WTC11 (cell line): ENCODE results near the gene IL23R. TPM values are rescaled to one million over a fixed set of nuclear protein-coding genes. Genes with fewer than 3 reads are reported as not detected.

Source experiments
- ATAC-seq: fragments of 200-7000 bp; cut with Tn5 transposase; 2 replicates; pipeline ENCODE4 v1.10.0; 2021; ENCODE audit warnings: mild to moderate bottlenecking, moderate library complexity
- CTCF ChIA-PET: fragments of 300-600 bp; sonication (Branson Sonifier 250); formaldehyde crosslinking; loops from one replicate; lab custom pipeline; 2021; ENCODE audit warnings: antibody characterized with exemption; lab: Charles Lee
- POLR2A ChIA-PET: fragments of 350-600 bp; sonication (Branson Sonifier 250); formaldehyde crosslinking; loops from one replicate; lab custom pipeline; 2021; ENCODE audit warnings: antibody characterized with exemption; lab: Charles Lee
- DNase-seq: peaks from one replicate; pipeline ENCODE4 v3.0.0; 2021; ENCODE audit warnings: low spot score
- H3K27ac Mint-ChIP-seq: 2 replicates; pipeline ENCODE4 v1.8.0; 2021; ENCODE audit warnings: mixed read lengths
- H3K27me3 Mint-ChIP-seq: 2 replicates; pipeline ENCODE4 v1.8.0; 2021; ENCODE audit warnings: low read depth, mild to moderate bottlenecking, moderate library complexity, mixed read lengths
- H3K36me3 Mint-ChIP-seq: 2 replicates; pipeline ENCODE4 v1.8.0; 2021; ENCODE audit warnings: mixed read lengths
- H3K4me1 Mint-ChIP-seq: 2 replicates; pipeline ENCODE4 v1.8.0; 2022; ENCODE audit warnings: mixed read lengths
- H3K4me3 Mint-ChIP-seq: 2 replicates; pipeline ENCODE4 v1.8.0; 2021; ENCODE audit warnings: mild to moderate bottlenecking, moderate library complexity, mixed read lengths
- H3K9me3 Mint-ChIP-seq: 2 replicates; pipeline ENCODE4 v1.8.0; 2021; ENCODE audit warnings: mixed read lengths
- ATF6 ChIP-seq: sonication (generic); formaldehyde crosslinking; IDR thresholded peaks from 2 replicates; pipeline ENCODE4 v1.8.1; 2023; ENCODE audit warnings: mild to moderate bottlenecking, missing genetic modification reagents
- CREM ChIP-seq: sonication (generic); formaldehyde crosslinking; IDR thresholded peaks from 2 replicates; pipeline ENCODE4 v1.8.1; 2022; ENCODE audit warnings: mild to moderate bottlenecking, missing genetic modification reagents, moderate library complexity
- CTCF ChIP-seq: fragments of 200-600 bp; IDR thresholded peaks from 2 replicates; pipeline ENCODE4 v1.8.0; 2022; ENCODE audit warnings: antibody characterized with exemption
- ELF4 ChIP-seq: sonication (generic); formaldehyde crosslinking; IDR thresholded peaks from 2 replicates; pipeline ENCODE4 v1.8.1; 2022; ENCODE audit warnings: low read depth, mild to moderate bottlenecking, moderate library complexity, missing genetic modification reagents
- ERG ChIP-seq: fragments of 250-450 bp; sonication (Bioruptor Pico); IDR thresholded peaks from 2 replicates; pipeline ENCODE4 v1.8.0; 2021; ENCODE audit warnings: mild to moderate bottlenecking
- ETV6 ChIP-seq: sonication (generic); formaldehyde crosslinking; IDR thresholded peaks from 2 replicates; pipeline ENCODE4 v1.8.1; 2022; ENCODE audit warnings: mild to moderate bottlenecking, missing genetic modification reagents
- FOXJ3 ChIP-seq: sonication (generic); formaldehyde crosslinking; IDR thresholded peaks from 2 replicates; pipeline ENCODE4 v1.9.0; 2021; ENCODE audit warnings: missing genetic modification reagents, mild to moderate bottlenecking, borderline replicate concordance
- FOXP1 ChIP-seq: sonication (generic); formaldehyde crosslinking; IDR thresholded peaks from 2 replicates; pipeline ENCODE4 v1.8.0; 2022; ENCODE audit warnings: missing genetic modification reagents, mild to moderate bottlenecking, moderate library complexity, borderline replicate concordance
- IRF2 ChIP-seq: sonication (generic); formaldehyde crosslinking; IDR thresholded peaks from 2 replicates; pipeline ENCODE4 v1.8.0; 2022; ENCODE audit warnings: low read depth, missing genetic modification reagents, borderline replicate concordance
- NR2C2 ChIP-seq: sonication (generic); formaldehyde crosslinking; IDR thresholded peaks from 2 replicates; pipeline ENCODE4 v1.8.0; 2022; ENCODE audit warnings: mild to moderate bottlenecking, missing genetic modification reagents
- NR3C1 ChIP-seq: sonication (generic); formaldehyde crosslinking; conservative IDR thresholded peaks from 2 replicates; pipeline ENCODE4 v1.8.1; 2023; ENCODE audit warnings: low read depth, mild to moderate bottlenecking, missing genetic modification reagents
- SMAD3 ChIP-seq: sonication (generic); formaldehyde crosslinking; IDR thresholded peaks from 2 replicates; pipeline ENCODE4 v1.8.0; 2022; ENCODE audit warnings: missing genetic modification reagents, mild to moderate bottlenecking, borderline replicate concordance
- TP53 ChIP-seq: sonication (generic); formaldehyde crosslinking; IDR thresholded peaks from 2 replicates; pipeline ENCODE4 v1.8.1; 2023; ENCODE audit warnings: mild to moderate bottlenecking, missing genetic modification reagents
- ZNF317 ChIP-seq: sonication (generic); formaldehyde crosslinking; IDR thresholded peaks from 2 replicates; pipeline ENCODE4 v1.8.1; 2023; ENCODE audit warnings: low read depth, mild to moderate bottlenecking, moderate library complexity, missing genetic modification reagents, borderline replicate concordance
- ZNF423 ChIP-seq: fragments of 250-450 bp; sonication (Bioruptor Pico); IDR thresholded peaks from 2 replicates; pipeline ENCODE4 v2.1.2; 2022; ENCODE audit warnings: mild to moderate bottlenecking, moderate library complexity
- ZSCAN18 ChIP-seq: fragments of 250-450 bp; sonication (Bioruptor Pico); IDR thresholded peaks from 2 replicates; pipeline ENCODE4 v2.1.2; 2022; ENCODE audit warnings: mild to moderate bottlenecking, moderate library complexity
- total RNA-seq: library from RNA; stranded (reverse); gene quantifications from 3 replicates; pipeline ENCODE4 v1.2.3, GENCODE V29; 2021
- TF ChIP-seq, protein P1 (sequence below): sonication (generic); formaldehyde crosslinking; IDR thresholded peaks from 2 replicates; pipeline ENCODE4 v1.8.1; 2022; ENCODE audit warnings: low read depth, missing genetic modification reagents, borderline replicate concordance
- TF ChIP-seq, protein P2 (sequence below): sonication (generic); formaldehyde crosslinking; IDR thresholded peaks from 2 replicates; pipeline ENCODE4 v1.8.1; 2022; ENCODE audit warnings: mild to moderate bottlenecking, moderate library complexity, missing genetic modification reagents
- TF ChIP-seq, protein P3 (sequence below): sonication (generic); formaldehyde crosslinking; IDR thresholded peaks from 2 replicates; pipeline ENCODE4 v1.8.0; 2023; ENCODE audit warnings: missing genetic modification reagents, mild to moderate bottlenecking, borderline replicate concordance

IL23R gene
- total RNA-seq, 1 experiment from 2014 or later: not detected

GRCh38 chr1:67304023-67304422 lies 137.8 kb downstream of the IL23R start:
- H3K27me3 Mint-ChIP-seq: peaks cover 42% of the 10 kb centered on the region
- DNase-seq (no peak), ATAC-seq (no peak)
- H3K9me3 Mint-ChIP-seq: no peaks in the 10 kb centered on the region
- H3K4me1 Mint-ChIP-seq: peaks cover 7% of the 10 kb centered on the region
- H3K36me3 Mint-ChIP-seq: no peaks in the 10 kb centered on the region
- ChIA-PET POLR2A (no interaction called here), CTCF (no interaction called here)
- H3K4me3 Mint-ChIP-seq: no peak overlapping the region
- TF ChIP-seq CTCF (no peak), IRF2 (CRISPR knock-in tag) (no peak), CREM (no peak), ERG (CRISPR knock-in tag) (no peak), FOXJ3 (CRISPR knock-in tag) (no peak), SMAD3 (CRISPR knock-in tag) (no peak)
- TF ChIP-seq, protein P1, sequence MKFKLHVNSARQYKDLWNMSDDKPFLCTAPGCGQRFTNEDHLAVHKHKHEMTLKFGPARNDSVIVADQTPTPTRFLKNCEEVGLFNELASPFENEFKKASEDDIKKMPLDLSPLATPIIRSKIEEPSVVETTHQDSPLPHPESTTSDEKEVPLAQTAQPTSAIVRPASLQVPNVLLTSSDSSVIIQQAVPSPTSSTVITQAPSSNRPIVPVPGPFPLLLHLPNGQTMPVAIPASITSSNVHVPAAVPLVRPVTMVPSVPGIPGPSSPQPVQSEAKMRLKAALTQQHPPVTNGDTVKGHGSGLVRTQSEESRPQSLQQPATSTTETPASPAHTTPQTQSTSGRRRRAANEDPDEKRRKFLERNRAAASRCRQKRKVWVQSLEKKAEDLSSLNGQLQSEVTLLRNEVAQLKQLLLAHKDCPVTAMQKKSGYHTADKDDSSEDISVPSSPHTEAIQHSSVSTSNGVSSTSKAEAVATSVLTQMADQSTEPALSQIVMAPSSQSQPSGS (CRISPR knock-in tag): no peak
- TF ChIP-seq, protein P2, sequence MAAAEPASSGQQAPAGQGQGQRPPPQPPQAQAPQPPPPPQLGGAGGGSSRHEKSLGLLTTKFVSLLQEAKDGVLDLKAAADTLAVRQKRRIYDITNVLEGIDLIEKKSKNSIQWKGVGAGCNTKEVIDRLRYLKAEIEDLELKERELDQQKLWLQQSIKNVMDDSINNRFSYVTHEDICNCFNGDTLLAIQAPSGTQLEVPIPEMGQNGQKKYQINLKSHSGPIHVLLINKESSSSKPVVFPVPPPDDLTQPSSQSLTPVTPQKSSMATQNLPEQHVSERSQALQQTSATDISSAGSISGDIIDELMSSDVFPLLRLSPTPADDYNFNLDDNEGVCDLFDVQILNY: no peak
- H3K27ac Mint-ChIP-seq: no peak overlapping the region

- ChIA-PET POLR2A (no interaction called here), CTCF (interaction anchor here (1.0 kb wide), 1 partner anchor 42 kb away, joined by 3 read pairs; no protein-coding TSS in a partner anchor)
- no peak for TF ChIP-seq ZNF423
- TF ChIP-seq ELF4 (CRISPR knock-in tag): no peak
- no peak for TF ChIP-seq ZSCAN18 (CRISPR knock-in tag)
- TF ChIP-seq NR3C1 (CRISPR knock-in tag): no peak
- no peak for TF ChIP-seq SMAD3 (CRISPR knock-in tag)
- no peak for TF ChIP-seq TP53
- TF ChIP-seq ZNF317: no peak
- no peak for TF ChIP-seq ETV6 (CRISPR knock-in tag)
- TF ChIP-seq NR2C2 (CRISPR knock-in tag): no peak
- TF ChIP-seq ATF6 (CRISPR knock-in tag): no peak
- TF ChIP-seq, protein P3, sequence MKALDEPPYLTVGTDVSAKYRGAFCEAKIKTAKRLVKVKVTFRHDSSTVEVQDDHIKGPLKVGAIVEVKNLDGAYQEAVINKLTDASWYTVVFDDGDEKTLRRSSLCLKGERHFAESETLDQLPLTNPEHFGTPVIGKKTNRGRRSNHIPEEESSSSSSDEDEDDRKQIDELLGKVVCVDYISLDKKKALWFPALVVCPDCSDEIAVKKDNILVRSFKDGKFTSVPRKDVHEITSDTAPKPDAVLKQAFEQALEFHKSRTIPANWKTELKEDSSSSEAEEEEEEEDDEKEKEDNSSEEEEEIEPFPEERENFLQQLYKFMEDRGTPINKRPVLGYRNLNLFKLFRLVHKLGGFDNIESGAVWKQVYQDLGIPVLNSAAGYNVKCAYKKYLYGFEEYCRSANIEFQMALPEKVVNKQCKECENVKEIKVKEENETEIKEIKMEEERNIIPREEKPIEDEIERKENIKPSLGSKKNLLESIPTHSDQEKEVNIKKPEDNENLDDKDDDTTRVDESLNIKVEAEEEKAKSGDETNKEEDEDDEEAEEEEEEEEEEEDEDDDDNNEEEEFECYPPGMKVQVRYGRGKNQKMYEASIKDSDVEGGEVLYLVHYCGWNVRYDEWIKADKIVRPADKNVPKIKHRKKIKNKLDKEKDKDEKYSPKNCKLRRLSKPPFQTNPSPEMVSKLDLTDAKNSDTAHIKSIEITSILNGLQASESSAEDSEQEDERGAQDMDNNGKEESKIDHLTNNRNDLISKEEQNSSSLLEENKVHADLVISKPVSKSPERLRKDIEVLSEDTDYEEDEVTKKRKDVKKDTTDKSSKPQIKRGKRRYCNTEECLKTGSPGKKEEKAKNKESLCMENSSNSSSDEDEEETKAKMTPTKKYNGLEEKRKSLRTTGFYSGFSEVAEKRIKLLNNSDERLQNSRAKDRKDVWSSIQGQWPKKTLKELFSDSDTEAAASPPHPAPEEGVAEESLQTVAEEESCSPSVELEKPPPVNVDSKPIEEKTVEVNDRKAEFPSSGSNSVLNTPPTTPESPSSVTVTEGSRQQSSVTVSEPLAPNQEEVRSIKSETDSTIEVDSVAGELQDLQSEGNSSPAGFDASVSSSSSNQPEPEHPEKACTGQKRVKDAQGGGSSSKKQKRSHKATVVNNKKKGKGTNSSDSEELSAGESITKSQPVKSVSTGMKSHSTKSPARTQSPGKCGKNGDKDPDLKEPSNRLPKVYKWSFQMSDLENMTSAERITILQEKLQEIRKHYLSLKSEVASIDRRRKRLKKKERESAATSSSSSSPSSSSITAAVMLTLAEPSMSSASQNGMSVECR: no peak
- TF ChIP-seq, protein P1 (CRISPR knock-in tag): no peak
- TF ChIP-seq FOXP1: no peak
- TF ChIP-seq CREM: no peak
- Mint-ChIP-seq H3K4me1 (peaks cover 7% of the 10 kb centered on the region), H3K27ac (no peak overlapping the region), H3K9me3 (no peaks in the 10 kb centered on the region), H3K27me3 (peaks cover 55% of the 10 kb centered on the region), H3K36me3 (no peaks in the 10 kb centered on the region), H3K4me3 (peak overlapping the region; percentile 80; the same call in 1 of the 2 replicates)
- ATAC-seq (no peak), DNase-seq (no peak)
Observed at GRCh38 chr1:67306547-67306946, 140.3 kb downstream of the IL23R start.
